HG03025 (cell line): ENCODE measurements around the gene PRR12.

Source experiments
- ATAC-seq: cut with Tn5 transposase; IDR thresholded peaks from one replicate; pipeline ENCODE4 v1.9.1; 2021; ENCODE audit warnings: mild to moderate bottlenecking, moderate library complexity; ENCODE audit not compliant: unreplicated experiment, low FRiP score

Gene PRR12

DNA sequence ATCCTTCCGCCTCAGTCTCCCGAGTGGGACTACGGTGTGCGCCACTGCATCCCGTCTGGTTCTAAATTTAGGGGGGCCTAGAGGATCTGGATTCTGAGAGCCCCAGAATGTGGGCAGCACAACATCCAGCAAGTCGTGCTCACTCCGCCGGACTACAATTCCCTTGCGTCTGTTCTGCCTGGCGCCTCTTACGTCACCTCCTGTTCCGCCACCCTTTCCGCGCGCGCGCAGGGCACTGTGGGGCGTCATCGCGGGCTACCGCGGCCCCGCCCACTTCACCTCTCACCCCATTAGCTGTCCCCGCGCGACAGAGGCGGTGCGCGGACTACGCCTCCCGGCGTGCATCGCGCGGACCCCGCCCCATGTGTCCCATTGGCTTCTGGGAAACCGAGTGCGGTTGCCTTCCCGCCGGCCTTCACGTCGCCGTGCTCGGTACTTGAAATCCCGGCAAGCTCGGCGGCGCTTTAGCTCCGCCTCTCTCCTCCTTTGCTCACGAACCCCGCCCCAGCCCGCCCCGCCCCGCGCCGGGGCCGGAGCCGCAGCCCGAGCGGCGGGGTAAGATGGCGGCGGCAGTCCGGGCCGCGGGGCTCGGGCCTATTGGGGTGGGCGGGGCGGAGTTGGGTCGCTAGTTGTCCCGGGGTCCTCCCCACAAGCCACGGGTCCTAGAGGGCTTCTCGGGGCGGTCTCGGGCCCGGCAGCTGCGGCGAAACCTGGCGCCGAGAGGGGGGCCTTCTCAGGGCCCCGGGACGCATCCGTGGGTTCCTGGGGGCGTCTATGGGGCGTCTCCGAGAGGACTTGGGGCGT is 50.9 kb downstream of the PRR12 start, which contains the start of gene SCAF1:
Gene SCAF1, plus strand, starts transcription at position 522 of the 804 bp plus-strand sequence. CDS start 2,818 bp downstream, outside the sequence.
- ATAC-seq: peak; percentile 64

DNA sequence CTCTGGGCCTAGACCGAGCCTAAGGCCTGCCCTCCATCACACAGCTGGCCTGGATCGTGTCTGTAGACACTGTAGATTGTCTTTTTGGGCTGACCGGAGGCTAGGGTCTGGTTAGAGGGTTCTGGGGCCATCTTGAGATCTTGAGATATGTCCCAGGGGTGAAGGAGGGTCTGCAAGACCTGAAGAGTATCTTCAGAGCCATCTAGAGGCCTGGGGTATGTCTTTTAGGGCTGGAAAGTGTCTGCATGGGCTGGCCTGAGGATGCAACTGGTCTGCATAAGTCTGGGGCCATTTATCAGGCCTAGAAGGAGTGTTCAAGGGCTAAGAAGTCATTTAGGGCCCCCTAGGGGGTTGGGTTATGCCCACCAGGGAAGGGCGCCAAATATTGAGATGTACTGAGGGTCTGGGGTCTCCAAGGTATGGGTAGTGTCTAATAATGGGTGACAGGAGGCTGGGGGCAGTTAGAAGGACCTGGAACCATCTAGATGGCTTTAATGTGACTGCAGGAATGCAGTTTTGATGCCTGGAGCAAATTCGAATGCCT is 51.6 kb downstream of the PRR12 start:
- ATAC-seq: no peak

DNA sequence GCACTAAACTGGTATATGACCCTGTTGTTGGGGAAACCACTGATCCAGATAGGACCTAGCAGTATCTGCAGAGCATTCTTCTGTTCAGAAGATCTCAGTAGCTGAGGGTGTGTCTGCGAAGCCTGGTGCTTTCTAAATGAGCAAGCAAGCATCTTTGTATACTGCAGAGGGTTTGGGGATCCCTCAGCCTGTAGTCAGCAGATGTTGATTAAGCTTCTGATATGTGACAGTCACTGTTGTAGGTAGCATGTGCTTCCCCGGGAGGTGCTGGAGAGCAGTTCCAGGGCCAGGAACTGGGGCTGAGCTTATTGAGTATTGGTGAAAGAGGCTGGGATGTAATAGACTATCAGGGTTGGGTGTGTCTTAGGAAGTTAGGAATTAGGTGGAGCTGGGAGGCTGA is 52.5 kb downstream of the PRR12 start:
- ATAC-seq: no peak

DNA sequence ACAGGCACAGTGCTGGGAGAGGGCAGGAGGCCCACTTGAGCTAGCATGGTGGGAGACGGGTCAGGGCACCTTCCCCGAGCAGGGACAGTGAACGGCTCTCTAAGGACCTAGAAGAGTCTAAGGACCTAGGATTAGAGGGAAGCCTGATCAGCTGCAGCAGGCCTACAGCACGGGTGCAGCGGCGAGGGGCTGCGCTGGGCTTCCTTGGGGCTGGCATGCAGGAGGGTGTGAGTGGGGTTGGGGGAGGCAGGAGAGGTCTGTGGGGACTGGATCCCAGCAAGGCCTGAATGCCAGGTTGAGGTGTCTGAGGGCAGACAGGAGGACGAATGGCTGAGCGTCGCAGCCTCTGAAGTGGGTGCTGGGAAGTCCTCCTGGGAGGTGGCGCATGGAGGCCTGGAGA is 54.6 kb downstream of the PRR12 start:
- no peak for ATAC-seq

DNA sequence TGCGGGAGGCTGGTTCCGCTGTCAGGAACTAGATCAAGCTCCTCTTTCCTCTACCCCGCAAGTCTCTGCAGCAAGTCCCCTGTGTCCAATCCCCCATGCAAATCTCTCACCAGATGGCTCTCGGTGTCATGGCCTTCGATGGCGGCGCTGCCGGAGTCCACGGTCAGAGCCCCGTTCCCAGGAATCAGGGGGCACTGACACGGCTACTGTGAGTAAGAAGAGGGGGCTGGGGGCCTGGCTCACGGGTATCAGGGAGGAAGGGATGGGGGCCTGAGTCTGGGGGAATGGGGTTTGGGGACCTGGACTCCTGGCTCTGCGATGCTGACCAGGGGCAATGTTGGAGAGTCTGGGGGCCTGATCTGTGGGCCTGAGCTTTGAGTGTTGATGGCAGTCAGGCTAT is 55.0 kb downstream of the PRR12 start:
- ATAC-seq: no peak

DNA sequence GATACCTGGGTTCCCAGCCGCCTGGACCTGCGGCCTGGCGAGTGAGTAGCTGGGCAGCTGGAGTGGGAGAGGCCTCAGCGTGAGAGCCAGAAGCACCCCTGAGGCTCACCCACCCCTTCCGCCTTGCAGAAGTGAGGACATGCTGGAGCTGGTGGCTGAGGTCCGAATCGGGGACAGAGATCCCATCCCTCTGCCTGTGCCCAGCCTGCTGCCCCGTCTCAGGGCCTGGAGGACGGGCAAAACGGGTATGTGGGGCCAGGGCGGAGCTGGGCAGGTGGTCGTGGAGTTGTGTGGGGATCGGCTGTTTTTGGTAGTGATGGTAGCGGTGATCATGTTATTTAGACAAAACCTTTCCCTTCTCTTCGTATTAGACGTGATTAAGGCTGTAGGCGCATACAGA is 55.6 kb downstream of the PRR12 start:
- no peak for ATAC-seq

DNA sequence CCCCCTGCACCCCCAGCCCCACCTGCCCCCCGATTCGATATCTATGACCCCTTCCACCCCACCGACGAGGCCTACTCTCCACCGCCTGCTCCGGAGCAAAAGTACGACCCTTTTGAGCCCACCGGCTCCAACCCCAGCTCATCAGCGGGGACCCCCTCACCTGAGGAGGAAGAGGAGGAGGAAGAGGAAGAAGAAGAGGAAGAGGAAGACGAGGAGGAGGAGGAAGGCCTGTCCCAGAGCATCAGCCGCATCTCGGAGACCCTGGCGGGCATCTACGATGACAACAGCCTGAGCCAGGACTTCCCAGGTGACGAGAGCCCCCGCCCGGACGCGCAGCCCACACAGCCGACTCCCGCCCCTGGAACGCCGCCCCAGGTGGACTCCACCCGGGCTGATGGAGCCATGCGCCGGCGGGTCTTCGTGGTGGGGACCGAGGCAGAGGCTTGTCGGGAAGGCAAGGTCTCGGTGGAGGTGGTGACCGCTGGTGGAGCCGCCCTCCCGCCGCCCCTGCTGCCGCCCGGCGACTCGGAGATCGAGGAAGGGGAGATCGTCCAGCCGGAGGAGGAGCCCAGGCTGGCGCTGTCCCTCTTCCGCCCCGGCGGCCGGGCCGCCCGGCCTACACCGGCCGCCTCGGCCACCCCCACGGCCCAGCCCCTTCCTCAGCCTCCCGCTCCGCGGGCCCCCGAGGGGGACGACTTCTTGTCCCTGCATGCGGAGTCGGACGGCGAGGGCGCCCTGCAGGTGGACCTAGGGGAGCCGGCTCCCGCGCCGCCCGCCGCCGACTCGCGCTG is 60.2 kb downstream of the PRR12 start:
- ATAC-seq: no peak

DNA sequence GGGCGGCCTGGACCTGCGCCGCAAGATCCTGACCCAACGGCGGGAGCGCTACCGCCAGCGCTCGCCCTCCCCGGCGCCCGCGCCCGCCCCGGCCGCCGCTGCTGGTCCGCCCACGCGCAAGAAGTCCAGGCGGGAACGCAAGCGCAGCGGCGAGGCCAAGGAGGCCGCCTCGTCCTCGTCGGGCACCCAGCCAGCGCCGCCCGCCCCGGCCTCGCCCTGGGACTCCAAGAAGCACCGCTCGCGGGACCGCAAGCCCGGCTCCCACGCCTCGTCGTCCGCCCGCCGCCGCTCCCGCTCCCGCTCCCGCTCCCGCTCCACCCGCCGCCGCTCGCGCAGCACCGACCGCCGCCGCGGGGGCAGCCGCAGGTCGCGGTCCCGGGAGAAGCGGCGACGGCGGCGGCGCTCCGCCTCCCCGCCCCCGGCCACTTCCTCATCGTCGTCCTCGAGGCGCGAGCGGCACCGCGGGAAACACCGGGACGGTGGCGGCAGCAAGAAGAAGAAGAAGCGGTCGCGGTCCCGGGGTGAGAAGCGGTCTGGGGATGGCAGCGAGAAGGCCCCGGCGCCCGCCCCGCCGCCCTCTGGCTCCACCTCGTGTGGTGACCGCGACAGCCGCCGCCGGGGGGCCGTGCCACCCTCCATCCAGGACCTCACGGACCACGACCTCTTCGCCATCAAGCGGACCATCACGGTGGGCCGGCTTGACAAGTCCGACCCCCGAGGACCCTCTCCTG is 61.0 kb downstream of the PRR12 start:
- ATAC-seq: no peak

DNA sequence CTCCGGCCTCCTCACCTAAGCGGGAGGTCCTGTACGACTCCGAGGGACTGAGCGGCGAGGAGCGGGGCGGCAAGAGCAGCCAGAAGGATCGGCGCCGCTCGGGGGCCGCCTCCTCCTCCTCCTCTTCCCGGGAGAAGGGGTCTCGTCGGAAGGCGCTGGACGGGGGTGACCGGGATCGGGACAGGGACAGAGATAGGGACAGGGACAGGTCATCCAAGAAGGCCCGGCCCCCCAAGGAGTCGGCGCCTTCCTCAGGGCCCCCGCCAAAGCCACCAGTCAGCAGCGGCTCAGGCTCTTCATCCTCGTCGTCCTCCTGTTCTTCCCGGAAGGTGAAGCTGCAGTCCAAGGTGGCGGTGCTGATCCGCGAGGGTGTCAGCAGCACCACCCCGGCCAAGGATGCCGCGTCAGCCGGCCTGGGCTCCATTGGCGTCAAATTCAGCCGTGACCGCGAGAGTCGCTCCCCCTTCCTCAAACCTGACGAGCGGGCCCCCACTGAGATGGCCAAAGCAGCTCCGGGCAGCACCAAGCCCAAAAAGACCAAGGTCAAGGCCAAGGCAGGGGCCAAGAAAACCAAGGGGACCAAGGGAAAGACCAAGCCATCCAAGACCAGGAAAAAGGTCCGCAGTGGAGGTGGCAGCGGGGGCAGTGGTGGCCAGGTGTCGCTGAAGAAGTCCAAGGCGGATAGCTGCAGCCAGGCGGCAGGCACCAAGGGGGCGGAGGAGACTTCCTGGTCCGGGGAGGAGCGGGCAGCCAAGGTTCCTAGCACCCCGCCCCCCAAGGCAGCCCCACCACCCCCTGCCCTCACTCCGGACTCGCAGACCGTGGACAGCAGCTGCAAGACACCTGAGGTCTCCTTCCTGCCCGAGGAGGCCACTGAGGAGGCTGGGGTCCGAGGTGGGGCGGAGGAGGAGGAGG is 61.8 kb downstream of the PRR12 start:
- ATAC-seq: no peak

DNA sequence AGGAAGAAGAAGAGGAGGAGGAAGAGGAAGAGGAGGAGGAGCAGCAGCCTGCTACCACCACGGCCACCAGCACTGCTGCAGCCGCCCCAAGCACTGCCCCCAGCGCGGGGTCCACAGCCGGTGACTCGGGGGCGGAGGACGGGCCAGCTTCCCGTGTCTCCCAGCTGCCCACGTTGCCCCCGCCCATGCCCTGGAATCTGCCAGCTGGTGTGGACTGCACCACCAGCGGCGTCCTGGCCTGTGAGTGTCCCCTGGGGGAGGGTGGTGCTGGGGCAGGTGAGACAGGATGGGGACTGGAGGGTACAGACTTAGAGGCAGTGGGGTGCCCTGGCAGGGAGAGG is 62.5 kb downstream of the PRR12 start:
- ATAC-seq: no peak

DNA sequence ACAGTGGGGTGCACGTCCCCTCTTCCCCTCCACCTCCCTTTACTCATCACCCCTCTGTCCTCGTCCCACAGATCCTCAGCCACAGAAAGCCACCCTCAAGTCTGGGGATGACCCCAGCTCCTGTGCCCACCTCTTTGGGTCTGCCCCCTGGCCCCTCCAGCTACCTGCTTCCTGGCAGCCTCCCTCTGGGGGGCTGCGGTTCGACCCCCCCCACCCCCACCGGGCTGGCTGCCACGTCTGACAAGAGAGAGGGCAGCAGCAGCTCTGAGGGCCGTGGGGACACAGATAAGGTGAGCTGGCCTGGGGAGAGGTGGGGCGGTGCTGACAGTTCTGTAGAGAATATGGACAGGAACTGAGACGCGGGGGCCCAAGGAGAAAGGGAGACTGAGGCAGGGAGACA is 63.6 kb downstream of the PRR12 start:
- no peak for ATAC-seq

DNA sequence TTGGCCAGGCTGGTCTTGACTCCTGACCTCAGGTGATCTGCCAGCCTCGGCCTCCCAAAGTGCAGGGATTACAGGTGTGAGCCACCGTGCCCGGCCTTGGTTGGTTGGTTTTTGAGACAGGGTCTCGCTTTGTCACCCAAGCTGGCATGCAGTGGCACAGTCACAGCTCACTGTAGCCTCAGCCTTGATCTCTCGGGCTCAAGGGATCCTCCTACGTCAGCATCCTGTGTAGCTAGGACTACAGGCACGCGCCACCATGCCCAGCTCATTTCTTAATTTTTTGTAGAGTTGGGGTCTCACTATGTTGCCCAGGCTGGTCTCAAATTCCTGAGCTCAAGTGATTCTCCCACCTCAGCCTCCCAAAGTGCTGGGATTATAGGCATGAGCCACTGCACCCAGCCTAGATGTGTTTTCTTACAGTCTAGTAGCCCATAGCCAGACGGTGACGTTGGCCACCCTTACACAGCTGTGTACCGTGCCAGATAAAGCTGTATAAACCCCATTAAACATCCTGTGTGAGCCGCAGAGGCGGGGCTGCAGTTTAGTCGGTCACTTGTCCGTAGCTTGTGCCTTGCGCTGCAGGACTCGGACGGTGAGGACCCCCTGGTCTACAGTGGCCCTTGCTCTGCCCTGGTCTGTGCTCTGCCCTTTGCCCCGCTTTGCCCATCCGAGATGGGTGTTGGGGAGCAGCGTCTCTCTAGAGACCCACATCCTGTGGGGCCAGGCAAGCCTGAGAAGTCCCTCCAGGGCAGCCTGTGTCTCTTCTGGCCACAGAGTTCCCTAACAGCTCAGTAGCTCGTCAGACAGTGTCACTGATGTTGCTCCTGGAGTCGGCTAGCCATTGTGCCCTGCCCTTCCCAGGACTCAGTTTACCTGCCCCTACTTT is 64.8 kb downstream of the PRR12 start:
- ATAC-seq: no peak

DNA sequence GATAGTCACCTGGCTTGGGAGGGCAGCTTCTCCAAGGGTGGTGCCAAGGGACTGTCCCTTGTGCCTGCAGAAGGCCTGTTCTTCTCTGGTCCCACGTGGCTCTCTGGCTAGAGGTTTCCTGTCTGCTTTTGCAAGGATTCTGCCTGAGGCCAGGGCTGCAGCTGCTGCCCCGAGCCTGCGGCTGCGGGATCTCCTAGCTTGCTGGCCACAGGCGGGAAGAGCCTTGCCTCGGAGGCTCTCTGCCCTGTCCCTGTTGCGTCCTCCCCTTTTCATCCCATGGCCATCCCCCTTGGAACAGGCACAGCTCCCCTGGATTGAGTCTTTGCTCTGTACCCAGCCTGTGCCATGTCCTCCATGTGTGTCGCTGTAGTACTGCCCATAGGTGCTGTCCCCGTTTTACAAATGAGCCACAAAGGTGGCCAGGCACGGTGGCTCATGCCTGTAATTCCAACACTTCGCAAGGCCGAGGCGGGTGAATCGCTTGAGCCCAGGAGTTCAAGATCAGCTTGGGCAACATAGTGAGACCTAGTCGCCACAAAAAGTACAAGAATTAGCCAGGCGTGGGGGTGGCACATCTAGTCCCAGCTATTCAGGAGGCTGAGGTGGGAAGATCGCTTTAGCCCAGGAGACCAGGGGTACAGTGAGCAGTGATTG is 65.6 kb downstream of the PRR12 start:
- ATAC-seq: no peak

DNA sequence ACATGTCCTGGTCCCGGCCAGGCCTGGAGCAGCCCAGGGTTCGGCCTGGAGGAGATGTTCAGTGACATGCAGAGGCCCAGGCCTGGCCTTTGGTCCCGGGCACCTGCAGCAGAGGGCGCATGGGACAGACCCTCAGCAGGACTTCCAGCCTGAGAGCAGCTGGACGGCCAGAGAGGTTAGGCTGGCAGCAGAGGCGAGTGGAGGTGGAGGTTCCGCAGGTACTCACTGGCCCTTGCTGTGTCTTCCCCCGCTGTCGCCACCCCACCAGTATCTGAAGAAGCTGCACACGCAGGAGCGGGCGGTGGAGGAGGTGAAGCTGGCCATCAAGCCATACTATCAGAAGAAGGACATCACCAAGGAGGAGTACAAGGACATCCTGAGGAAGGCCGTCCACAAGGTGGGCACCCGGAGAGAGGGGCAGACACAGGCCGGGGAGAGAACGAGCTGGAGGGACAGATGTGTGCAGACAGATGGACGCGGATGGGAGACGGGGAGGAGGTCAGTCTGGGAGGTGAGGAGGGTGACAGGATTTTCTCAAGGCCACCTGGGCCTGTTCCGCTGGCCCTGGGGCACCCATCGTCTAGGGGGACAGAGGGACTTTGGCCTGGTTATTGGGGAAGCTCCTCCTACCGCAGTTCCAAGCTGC is 66.6 kb downstream of the PRR12 start:
- no peak for ATAC-seq

DNA sequence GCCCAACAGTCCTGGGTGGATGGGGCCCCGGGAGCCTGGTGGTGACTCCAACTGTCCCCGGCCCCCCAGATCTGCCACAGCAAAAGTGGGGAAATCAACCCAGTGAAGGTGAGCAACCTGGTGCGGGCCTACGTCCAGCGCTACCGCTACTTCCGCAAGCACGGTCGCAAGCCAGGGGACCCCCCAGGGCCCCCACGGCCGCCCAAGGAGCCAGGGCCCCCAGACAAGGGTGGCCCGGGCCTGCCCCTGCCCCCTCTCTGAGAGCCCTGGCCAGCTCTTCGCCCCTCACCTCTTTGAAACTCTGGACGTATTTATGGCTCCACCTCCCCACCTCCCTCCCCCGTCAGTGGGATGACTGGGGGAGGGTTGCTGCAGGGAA is 67.1 kb downstream of the PRR12 start:
- no peak for ATAC-seq

DNA sequence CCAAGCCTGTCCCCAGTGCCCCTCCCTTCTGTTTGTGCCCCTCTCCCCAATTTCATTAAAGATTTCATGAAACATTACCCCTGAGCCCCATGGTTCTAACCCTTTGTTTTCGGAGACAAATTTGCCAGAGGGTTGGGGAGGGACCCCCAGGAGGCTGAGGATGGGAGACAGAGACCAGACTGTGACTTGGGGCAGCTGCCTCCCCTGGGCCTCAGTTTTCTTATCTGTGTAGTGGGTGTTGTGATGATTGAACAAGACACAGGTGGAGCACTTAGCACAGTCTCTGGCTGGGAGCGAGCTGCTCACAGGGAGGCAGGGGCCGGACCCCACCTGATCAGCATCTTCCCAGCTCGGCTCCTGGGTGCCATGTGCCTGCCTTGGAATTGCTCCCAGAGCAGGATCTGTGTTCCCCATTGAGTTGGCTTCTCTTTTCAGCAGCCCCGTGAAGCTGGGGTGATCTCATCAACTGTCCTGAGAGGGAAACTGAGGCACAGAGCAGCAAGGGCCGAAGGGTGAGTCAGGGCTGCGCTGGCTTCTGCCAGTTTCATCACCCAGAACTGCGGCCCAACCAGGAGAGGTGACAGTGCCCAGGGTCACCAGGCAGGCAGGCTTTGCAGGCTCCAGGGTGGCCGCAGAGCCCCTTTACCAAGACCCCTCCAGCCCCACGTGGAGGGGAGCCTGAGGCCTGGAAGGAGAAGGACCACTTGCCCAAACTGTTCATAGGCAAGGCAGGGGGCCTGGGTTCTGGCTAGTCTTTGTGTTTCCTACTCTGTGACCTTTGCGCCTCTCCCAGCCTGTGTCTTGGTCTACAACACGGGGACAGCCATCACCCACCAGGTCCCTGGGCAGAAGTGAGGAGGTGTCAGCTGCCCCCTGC is 67.8 kb downstream of the PRR12 start:
- no peak for ATAC-seq

DNA sequence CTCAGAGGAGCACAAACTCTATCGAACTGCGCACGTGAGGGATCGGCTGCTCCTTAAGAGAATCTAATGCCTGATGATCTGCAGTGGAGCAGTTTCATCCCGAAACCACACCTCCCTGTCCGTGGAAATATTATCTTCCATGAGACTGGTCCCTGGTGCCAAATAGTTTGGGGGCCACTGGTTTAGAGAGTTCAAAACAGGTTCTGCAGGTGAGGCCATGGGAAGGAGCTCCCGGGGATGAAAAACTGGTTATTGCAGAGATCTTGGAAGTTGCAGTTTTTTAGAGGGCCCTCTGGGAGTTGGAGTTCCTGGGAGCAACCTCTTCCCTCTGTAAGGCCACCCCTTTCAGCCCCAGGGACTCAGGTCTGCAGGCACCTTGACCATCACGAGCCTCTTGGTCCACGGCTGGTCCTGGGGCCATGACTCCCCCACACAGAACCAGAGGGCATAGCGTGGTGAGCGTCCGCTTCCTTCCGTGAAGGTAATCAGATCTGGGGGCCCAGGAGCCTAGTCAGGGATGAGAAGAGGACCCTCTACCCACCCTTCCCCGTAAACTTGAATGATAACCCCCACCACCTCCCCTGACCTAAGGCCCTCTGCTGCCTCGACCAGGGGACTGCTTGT is 69.5 kb downstream of the PRR12 start:
- no peak for ATAC-seq
